Smooth muscle cell (in vitro differentiated cells): ENCODE results near the gene HSPA14. TPM values are rescaled to one million over a fixed set of nuclear protein-coding genes. Genes with fewer than 3 reads are reported as not detected.

ENCODE experiments used
- DNase-seq: peaks from one replicate; lab custom pipeline; 2025; ENCODE audit not compliant: unreplicated experiment; lab: John Stamatoyannopoulos, UW
- H2AFZ ChIP-seq: fragments of 200-600 bp; sonication (generic); 2 replicates; pipeline ENCODE4 v1.6.0; 2016; ENCODE audit warnings: antibody characterized with exemption, low read depth, mild to moderate bottlenecking
- H3F3A ChIP-seq: fragments of 200-600 bp; sonication (generic); 2 replicates; pipeline ENCODE4 v1.6.0; 2017; ENCODE audit warnings: antibody characterized with exemption, low read depth
- H3K27ac ChIP-seq: fragments of 200-600 bp; sonication (generic); 2 replicates; pipeline ENCODE4 v1.5.1; 2016; ENCODE audit warnings: low read depth, mild to moderate bottlenecking
- H3K27me3 ChIP-seq: fragments of 200-600 bp; sonication (generic); 2 replicates; pipeline ENCODE4 v1.6.1; 2016; ENCODE audit warnings: low read depth, mild to moderate bottlenecking
- H3K36me3 ChIP-seq: fragments of 200-600 bp; sonication (generic); 2 replicates; pipeline ENCODE4 v1.5.1; 2016; ENCODE audit warnings: low read depth
- H3K4me1 ChIP-seq: fragments of 200-600 bp; sonication (generic); 2 replicates; pipeline ENCODE4 v1.5.1; 2016; ENCODE audit warnings: low read depth
- H3K4me2 ChIP-seq: fragments of 200-600 bp; sonication (generic); 2 replicates; pipeline ENCODE4 v1.6.0; 2016; ENCODE audit warnings: mild to moderate bottlenecking
- H3K4me3 ChIP-seq: fragments of 200-600 bp; sonication (generic); 2 replicates; pipeline ENCODE4 v1.5.1; 2016; ENCODE audit warnings: mild to moderate bottlenecking
- H3K79me2 ChIP-seq: fragments of 200-600 bp; sonication (generic); 2 replicates; pipeline ENCODE4 v1.6.0; 2016; ENCODE audit warnings: low read depth, mild to moderate bottlenecking
- H3K9ac ChIP-seq: fragments of 200-600 bp; sonication (generic); 2 replicates; pipeline ENCODE4 v1.6.0; 2016; ENCODE audit warnings: low read depth
- H3K9me3 ChIP-seq: fragments of 200-600 bp; sonication (generic); replicated peaks from 2 replicates; pipeline ENCODE4 v1.5.1; 2016; ENCODE audit warnings: low read depth
- H4K20me1 ChIP-seq: fragments of 200-600 bp; sonication (generic); 2 replicates; pipeline ENCODE4 v1.6.0; 2016; ENCODE audit warnings: low read depth
- CTCF ChIP-seq: fragments of 200-600 bp; sonication (generic); IDR thresholded peaks from 2 replicates; pipeline ENCODE4 v1.5.1; 2017; ENCODE audit warnings: borderline replicate concordance, mild to moderate bottlenecking, antibody characterized with exemption; ENCODE audit not compliant: insufficient read depth, poor library complexity, severe bottlenecking
- WGBS: methylation state at CpG from one replicate; pipeline ENCODE4 v1.1.7; 2016; ENCODE audit warnings: low lambda C conversion rate; 5-methylcytosine and 5-hydroxymethylcytosine counted together
- polyA plus RNA-seq: library from polyadenylated mRNA; unstranded; fragments of >200 nt; fragmentation: Nextera tagmentation; extraction: Ambion mirVana; gene quantifications from 2 replicates; pipeline ENCODE4 v1.2.1, GENCODE V29; 2016
- total RNA-seq: library from RNA; depleted of rRNA; stranded (reverse); fragments of >200 nt; gene quantifications from 2 replicates; pipeline ENCODE4 v1.2.3, GENCODE V29; 2014

The HSPA14 gene
- total and polyA plus RNA-seq, 2 experiments from 2014 or later, result 9.9 to 18.6 TPM

- no peak for DNase-seq
- Histone ChIP-seq H3K36me3 (no peaks in the 10 kb centered on the region), H4K20me1 (no peaks in the 10 kb centered on the region), H2AFZ (no peak overlapping the region), H3F3A (no peaks in the 10 kb centered on the region), H3K27ac (no peak overlapping the region), H3K4me2 (no peak overlapping the region), H3K27me3 (peaks cover 30% of the 10 kb centered on the region), H3K4me1 (no peaks in the 10 kb centered on the region), H3K4me3 (no peak overlapping the region), H3K9ac (no peak overlapping the region), H3K79me2 (no peaks in the 10 kb centered on the region), H3K9me3 (no peaks in the 10 kb centered on the region)
- no peak for TF ChIP-seq CTCF
- 95% methylated on average over 1 of the region's 1 CpG for WGBS
These were observed 34.3 kb upstream of the HSPA14 start for GRCh38 chr10:14803827-14804226.

- no peak overlapping the region for H3K9ac ChIP-seq
- H3K79me2 ChIP-seq, result no peaks in the 10 kb centered on the region
- H3K4me3 ChIP-seq, result no peak overlapping the region
- H4K20me1 ChIP-seq, result no peaks in the 10 kb centered on the region
- H3K36me3 ChIP-seq, result no peaks in the 10 kb centered on the region
- no peak overlapping the region for H2AFZ ChIP-seq
- no peaks in the 10 kb centered on the region for H3F3A ChIP-seq
- H3K27me3 ChIP-seq, result peaks cover 11% of the 10 kb centered on the region
- no peak for TF ChIP-seq CTCF
- H3K4me2 ChIP-seq, result no peak overlapping the region
- H3K27ac ChIP-seq, result no peak overlapping the region
- WGBS, result 88% methylated on average over 3 of the region's 3 CpGs
- DNase-seq, result no peak
- H3K9me3 ChIP-seq, result no peaks in the 10 kb centered on the region
- H3K4me1 ChIP-seq, result no peaks in the 10 kb centered on the region
These were observed 31.8 kb upstream of the HSPA14 start for GRCh38 chr10:14806318-14806717.

- H3K36me3 ChIP-seq, result no peaks in the 10 kb centered on the region
- H2AFZ ChIP-seq, result no peak overlapping the region
- DNase-seq, result no peak
- H3K79me2 ChIP-seq, result no peaks in the 10 kb centered on the region
- no peak overlapping the region for H3K27ac ChIP-seq
- H3K9me3 ChIP-seq, result no peaks in the 10 kb centered on the region
- no peaks in the 10 kb centered on the region for H3K4me1 ChIP-seq
- H3K9ac ChIP-seq, result no peak overlapping the region
- no peak overlapping the region for H3K4me3 ChIP-seq
- WGBS, result 72% methylated on average over 9 of the region's 9 CpGs
- TF ChIP-seq CTCF, result no peak
- no peak overlapping the region for H3K4me2 ChIP-seq
- peaks cover 5% of the 10 kb centered on the region for H3K27me3 ChIP-seq
- H4K20me1 ChIP-seq, result no peaks in the 10 kb centered on the region
- no peaks in the 10 kb centered on the region for H3F3A ChIP-seq
These were observed 26.8 kb upstream of the HSPA14 start for GRCh38 chr10:14810969-14811953.
